HepG2 (cell line): Measurements from ENCODE around the gene ZBTB46. TPM values are rescaled to one million over a fixed set of nuclear protein-coding genes. Genes with fewer than 3 reads are reported as not detected.

Source experiments
- BCLAF1 ChIP-seq: fragments of 450-650 bp; IDR thresholded peaks from 2 replicates; pipeline ENCODE4 v1.6.1; 2017; ENCODE audit warnings: mild to moderate bottlenecking
- CBX1 ChIP-seq: IDR thresholded peaks from one replicate; pipeline ENCODE4 v1.6.1; 2016; ENCODE audit warnings: antibody characterized with exemption, low read depth
- CENPT ChIP-seq: sonication (generic); formaldehyde crosslinking; IDR thresholded peaks from 2 replicates; pipeline ENCODE4 v1.8.0; 2022; ENCODE audit warnings: low read depth, mild to moderate bottlenecking, moderate library complexity, missing genetic modification reagents
- HNF4G ChIP-seq, 2 experiments: sonication (generic) in 1 of 2; formaldehyde crosslinking in 1 of 2; IDR thresholded peaks; 2 replicates each; pipeline versions ENCODE4 v1.4.0 to v1.6.1; 2011 to 2020; ENCODE audit warnings: borderline replicate concordance in 2 of 2, low read depth in 2 of 2, mild to moderate bottlenecking in 2 of 2, low read length in 1 of 2, missing genetic modification reagents in 1 of 2, moderate library complexity in 1 of 2
- MAFG ChIP-seq: sonication (generic); formaldehyde crosslinking; IDR thresholded peaks from 2 replicates; pipeline ENCODE4 v1.5.1; 2020; ENCODE audit warnings: mild to moderate bottlenecking, missing genetic modification reagents
- SMARCE1 ChIP-seq: fragments of 450-650 bp; IDR thresholded peaks from 2 replicates; pipeline ENCODE4 v1.6.1; 2017; ENCODE audit warnings: borderline replicate concordance
- SOX5 ChIP-seq: IDR thresholded peaks from 2 replicates; pipeline ENCODE4 v1.6.1; 2016; ENCODE audit warnings: borderline replicate concordance
- ZNF414 ChIP-seq: sonication (generic); formaldehyde crosslinking; IDR thresholded peaks from 2 replicates; pipeline ENCODE4 v1.5.0; 2020; ENCODE audit warnings: missing genetic modification reagents
- ZNF772 ChIP-seq: sonication (generic); formaldehyde crosslinking; IDR thresholded peaks from 2 replicates; pipeline ENCODE4 v1.5.0; 2020; ENCODE audit warnings: mild to moderate bottlenecking, missing genetic modification reagents
- ZNF776 ChIP-seq: sonication (generic); formaldehyde crosslinking; IDR thresholded peaks from 2 replicates; pipeline ENCODE4 v1.4.0; 2020; ENCODE audit warnings: mild to moderate bottlenecking, missing genetic modification reagents
- ZNF839 ChIP-seq: sonication (generic); formaldehyde crosslinking; IDR thresholded peaks from 2 replicates; pipeline ENCODE4 v1.4.0; 2020; ENCODE audit warnings: missing genetic modification reagents, mild to moderate bottlenecking, borderline replicate concordance
- polyA plus RNA-seq, 8 experiments: library from polyadenylated mRNA; depleted of rRNA in 3 of 8; stranded (reverse) in 7 of 8; unstranded in 1 of 8; fragments of >200 nt; fragmentation: Illumina TruSeq in 4 of 8; extraction: Trizol in 4 of 8; gene quantifications; 2 replicates each; pipeline versions ENCODE4 v1.2.1 to v1.2.3, GENCODE V29; 2011 to 2016; ENCODE audit warnings: low read depth in 4 of 8, missing spikeins in 1 of 8, mixed read lengths in 1 of 8; ENCODE audit not compliant: insufficient read depth in 1 of 8
- total RNA-seq, 5 experiments: library from RNA; depleted of rRNA; stranded (reverse); fragments of >200 nt; fragmentation: Illumina TruSeq; extraction: Trizol; gene quantifications; 2 replicates each; pipeline ENCODE4 v1.2.3, GENCODE V29; 2016; ENCODE audit warnings: low read depth in 1 of 5
- TF ChIP-seq, protein P1 (sequence below): IDR thresholded peaks from 2 replicates; pipeline ENCODE4 v1.6.1; 2016; ENCODE audit warnings: mild to moderate bottlenecking, missing biosample characterization, missing genetic modification reagents
- TF ChIP-seq, protein P2 (sequence below): IDR thresholded peaks from 2 replicates; pipeline ENCODE4 v1.6.1; 2016; ENCODE audit warnings: low read depth, missing genetic modification reagents, missing compliant biosample characterization
- TF ChIP-seq, protein P3 (sequence below): sonication (generic); formaldehyde crosslinking; IDR thresholded peaks from 2 replicates; pipeline ENCODE4 v1.5.0; 2020; ENCODE audit warnings: mild to moderate bottlenecking, missing genetic modification reagents, moderate library complexity
- TF ChIP-seq, protein P4 (sequence below): IDR thresholded peaks from 2 replicates; pipeline ENCODE4 v1.6.1; 2018; ENCODE audit warnings: missing genetic modification reagents, mild to moderate bottlenecking, missing compliant biosample characterization

ZBTB46 gene
- total and polyA plus RNA-seq, 2 of the 13 experiments (the other 11 are each of a cell fraction or from before 2014, with no cell fraction given) = 1.6 to 13.5 TPM

DNA sequence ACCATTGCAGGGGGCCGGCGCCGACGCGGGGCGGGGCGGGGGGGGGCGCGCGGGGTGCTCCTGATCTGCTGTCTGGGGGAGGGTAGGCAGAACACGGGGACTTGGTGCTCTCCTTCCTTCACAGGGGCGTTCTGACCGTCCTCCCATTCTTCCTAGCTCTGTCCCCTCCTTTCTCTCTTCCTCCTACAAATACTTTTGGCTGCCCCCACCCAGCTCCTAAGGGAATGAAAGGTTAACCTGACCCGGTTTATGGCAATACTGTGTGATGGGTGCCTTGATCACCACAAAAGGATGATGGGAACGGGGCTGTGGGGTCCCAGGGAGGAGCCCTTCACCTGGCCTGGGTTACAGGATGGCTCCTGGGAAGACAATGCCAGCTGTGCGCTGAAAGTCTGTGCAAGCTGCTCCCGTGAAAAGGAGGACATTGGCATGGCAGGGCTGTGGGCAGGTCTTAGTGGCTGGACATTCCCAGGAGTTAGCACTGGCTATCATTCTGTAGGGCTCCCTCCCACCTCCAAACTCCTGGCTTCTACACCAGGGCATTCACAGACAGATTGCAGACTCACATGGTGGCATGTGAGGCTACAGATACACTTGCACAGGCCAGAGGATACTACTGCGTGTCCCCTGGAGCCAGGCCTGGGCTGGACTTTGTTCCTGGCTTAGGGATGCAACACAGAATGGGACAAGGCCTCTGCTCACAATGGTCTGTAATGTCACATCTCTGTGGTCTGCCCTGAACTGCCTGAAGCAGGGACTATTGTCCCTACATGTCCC, 32.1 kb upstream of the ZBTB46 start (continued):
- TF ChIP-seq HNF4G (IDR thresholded peaks at IDR 0.05; ENCODE audit: borderline replicate concordance, low read depth, low read length) (peak; percentile 64), HNF4G (CRISPR knock-in tag; IDR thresholded peaks at IDR 0.05; ENCODE audit: borderline replicate concordance, low read depth) (no peak; the same call in 1 of the 2 replicates), SMARCE1 (no peak), ZNF839 (CRISPR knock-in tag) (no peak), BCLAF1 (no peak), CENPT (peak; percentile 17; the same call in 1 of the 2 replicates), ZNF772 (CRISPR knock-in tag) (no peak), CBX1 (no peak), ZNF414 (no peak), SOX5 (CRISPR knock-in tag) (peak; percentile 31; the same call in 1 of the 2 replicates), ZNF776 (CRISPR knock-in tag) (no peak), MAFG (CRISPR knock-in tag) (no peak)
- TF ChIP-seq, protein P1, sequence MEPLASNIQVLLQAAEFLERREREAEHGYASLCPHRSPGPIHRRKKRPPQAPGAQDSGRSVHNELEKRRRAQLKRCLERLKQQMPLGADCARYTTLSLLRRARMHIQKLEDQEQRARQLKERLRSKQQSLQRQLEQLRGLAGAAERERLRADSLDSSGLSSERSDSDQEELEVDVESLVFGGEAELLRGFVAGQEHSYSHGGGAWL = peak; percentile 0
- TF ChIP-seq, protein P2, sequence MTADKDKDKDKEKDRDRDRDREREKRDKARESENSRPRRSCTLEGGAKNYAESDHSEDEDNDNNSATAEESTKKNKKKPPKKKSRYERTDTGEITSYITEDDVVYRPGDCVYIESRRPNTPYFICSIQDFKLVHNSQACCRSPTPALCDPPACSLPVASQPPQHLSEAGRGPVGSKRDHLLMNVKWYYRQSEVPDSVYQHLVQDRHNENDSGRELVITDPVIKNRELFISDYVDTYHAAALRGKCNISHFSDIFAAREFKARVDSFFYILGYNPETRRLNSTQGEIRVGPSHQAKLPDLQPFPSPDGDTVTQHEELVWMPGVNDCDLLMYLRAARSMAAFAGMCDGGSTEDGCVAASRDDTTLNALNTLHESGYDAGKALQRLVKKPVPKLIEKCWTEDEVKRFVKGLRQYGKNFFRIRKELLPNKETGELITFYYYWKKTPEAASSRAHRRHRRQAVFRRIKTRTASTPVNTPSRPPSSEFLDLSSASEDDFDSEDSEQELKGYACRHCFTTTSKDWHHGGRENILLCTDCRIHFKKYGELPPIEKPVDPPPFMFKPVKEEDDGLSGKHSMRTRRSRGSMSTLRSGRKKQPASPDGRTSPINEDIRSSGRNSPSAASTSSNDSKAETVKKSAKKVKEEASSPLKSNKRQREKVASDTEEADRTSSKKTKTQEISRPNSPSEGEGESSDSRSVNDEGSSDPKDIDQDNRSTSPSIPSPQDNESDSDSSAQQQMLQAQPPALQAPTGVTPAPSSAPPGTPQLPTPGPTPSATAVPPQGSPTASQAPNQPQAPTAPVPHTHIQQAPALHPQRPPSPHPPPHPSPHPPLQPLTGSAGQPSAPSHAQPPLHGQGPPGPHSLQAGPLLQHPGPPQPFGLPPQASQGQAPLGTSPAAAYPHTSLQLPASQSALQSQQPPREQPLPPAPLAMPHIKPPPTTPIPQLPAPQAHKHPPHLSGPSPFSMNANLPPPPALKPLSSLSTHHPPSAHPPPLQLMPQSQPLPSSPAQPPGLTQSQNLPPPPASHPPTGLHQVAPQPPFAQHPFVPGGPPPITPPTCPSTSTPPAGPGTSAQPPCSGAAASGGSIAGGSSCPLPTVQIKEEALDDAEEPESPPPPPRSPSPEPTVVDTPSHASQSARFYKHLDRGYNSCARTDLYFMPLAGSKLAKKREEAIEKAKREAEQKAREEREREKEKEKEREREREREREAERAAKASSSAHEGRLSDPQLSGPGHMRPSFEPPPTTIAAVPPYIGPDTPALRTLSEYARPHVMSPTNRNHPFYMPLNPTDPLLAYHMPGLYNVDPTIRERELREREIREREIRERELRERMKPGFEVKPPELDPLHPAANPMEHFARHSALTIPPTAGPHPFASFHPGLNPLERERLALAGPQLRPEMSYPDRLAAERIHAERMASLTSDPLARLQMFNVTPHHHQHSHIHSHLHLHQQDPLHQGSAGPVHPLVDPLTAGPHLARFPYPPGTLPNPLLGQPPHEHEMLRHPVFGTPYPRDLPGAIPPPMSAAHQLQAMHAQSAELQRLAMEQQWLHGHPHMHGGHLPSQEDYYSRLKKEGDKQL (CRISPR knock-in tag) = peak; percentile 4; the same call in 1 of the 2 replicates
- TF ChIP-seq, protein P3, sequence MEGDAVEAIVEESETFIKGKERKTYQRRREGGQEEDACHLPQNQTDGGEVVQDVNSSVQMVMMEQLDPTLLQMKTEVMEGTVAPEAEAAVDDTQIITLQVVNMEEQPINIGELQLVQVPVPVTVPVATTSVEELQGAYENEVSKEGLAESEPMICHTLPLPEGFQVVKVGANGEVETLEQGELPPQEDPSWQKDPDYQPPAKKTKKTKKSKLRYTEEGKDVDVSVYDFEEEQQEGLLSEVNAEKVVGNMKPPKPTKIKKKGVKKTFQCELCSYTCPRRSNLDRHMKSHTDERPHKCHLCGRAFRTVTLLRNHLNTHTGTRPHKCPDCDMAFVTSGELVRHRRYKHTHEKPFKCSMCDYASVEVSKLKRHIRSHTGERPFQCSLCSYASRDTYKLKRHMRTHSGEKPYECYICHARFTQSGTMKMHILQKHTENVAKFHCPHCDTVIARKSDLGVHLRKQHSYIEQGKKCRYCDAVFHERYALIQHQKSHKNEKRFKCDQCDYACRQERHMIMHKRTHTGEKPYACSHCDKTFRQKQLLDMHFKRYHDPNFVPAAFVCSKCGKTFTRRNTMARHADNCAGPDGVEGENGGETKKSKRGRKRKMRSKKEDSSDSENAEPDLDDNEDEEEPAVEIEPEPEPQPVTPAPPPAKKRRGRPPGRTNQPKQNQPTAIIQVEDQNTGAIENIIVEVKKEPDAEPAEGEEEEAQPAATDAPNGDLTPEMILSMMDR (CRISPR knock-in tag) = no peak; the same call in 1 of the 2 replicates
- TF ChIP-seq, protein P4, sequence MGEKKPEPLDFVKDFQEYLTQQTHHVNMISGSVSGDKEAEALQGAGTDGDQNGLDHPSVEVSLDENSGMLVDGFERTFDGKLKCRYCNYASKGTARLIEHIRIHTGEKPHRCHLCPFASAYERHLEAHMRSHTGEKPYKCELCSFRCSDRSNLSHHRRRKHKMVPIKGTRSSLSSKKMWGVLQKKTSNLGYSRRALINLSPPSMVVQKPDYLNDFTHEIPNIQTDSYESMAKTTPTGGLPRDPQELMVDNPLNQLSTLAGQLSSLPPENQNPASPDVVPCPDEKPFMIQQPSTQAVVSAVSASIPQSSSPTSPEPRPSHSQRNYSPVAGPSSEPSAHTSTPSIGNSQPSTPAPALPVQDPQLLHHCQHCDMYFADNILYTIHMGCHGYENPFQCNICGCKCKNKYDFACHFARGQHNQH = no peak; the same call in 1 of the 2 replicates
